SK-N-SH (cell line): ENCODE data around the gene SUN2. TPM values are rescaled to one million over a fixed set of nuclear protein-coding genes. Genes with fewer than 3 reads are reported as not detected.

Source experiments
- CTCF ChIA-PET: fragments of 300-600, 350-600 bp; formaldehyde crosslinking; extraction: SDS; loops from one replicate; lab custom pipeline; 2021; lab: Yijun Ruan, JAX
- POLR2A ChIA-PET: fragments of 350-600 bp; sonication (Branson Sonifier 250); formaldehyde crosslinking; extraction: SDS; loops from one replicate; lab custom pipeline; 2020; ENCODE audit warnings: antibody characterized with exemption, inconsistent platforms; lab: Yijun Ruan, JAX
- DNase-seq: peaks from one replicate; pipeline ENCODE4 v3.0.0; 2012
- H2AFZ ChIP-seq: fragments of 200-600 bp; sonication (generic); 2 replicates; pipeline ENCODE4 v1.8.1; 2016; ENCODE audit warnings: antibody characterized with exemption, mild to moderate bottlenecking, low read depth
- H3F3A ChIP-seq: fragments of 200-600 bp; sonication (generic); replicated peaks from 2 replicates; pipeline ENCODE3; 2016; ENCODE audit warnings: antibody characterized with exemption, mild to moderate bottlenecking; ENCODE audit not compliant: insufficient read depth
- H3K27ac ChIP-seq, 2 experiments: fragments of 200-500 bp in 1 of 2; fragments of 200-600 bp in 1 of 2; sonication (Bioruptor generic) in 1 of 2; sonication (generic), shearing (Covaris generic) in 1 of 2; 2 replicates each; pipeline versions ENCODE4 v1.5.1 to v1.6.1; 2014 to 2016; ENCODE audit warnings: low read depth in 2 of 2, inconsistent platforms in 1 of 2, low read length in 1 of 2, mild to moderate bottlenecking in 1 of 2, mixed read lengths in 1 of 2
- H3K27me3 ChIP-seq: fragments of 200-600 bp; sonication (generic), shearing (Covaris generic); 2 replicates; pipeline ENCODE4 v1.6.1; 2016; ENCODE audit warnings: mixed run types; ENCODE audit not compliant: insufficient read depth
- H3K36me3 ChIP-seq, 2 experiments: fragments of 200-500 bp in 1 of 2; fragments of 200-600 bp in 1 of 2; sonication (Bioruptor generic) in 1 of 2; sonication (generic) in 1 of 2; replicated peaks in 1 of 2; 2 replicates each; pipeline versions ENCODE3 to v1.5.1; 2014 to 2016; ENCODE audit warnings: low read length in 1 of 2, mild to moderate bottlenecking in 1 of 2; ENCODE audit not compliant: insufficient read depth in 2 of 2, control insufficient read depth in 1 of 2
- H3K4me1 ChIP-seq, 2 experiments: fragments of 200-500 bp in 1 of 2; fragments of 200-600 bp in 1 of 2; sonication (Bioruptor generic) in 1 of 2; sonication (generic), shearing (Covaris generic) in 1 of 2; 2 replicates each; pipeline versions ENCODE4 v1.5.1 to v1.6.1; 2014 to 2016; ENCODE audit warnings: low read depth in 1 of 2, low read length in 1 of 2, mixed run types in 1 of 2; ENCODE audit not compliant: insufficient read depth in 2 of 2, control insufficient read depth in 1 of 2
- H3K4me2 ChIP-seq: fragments of 200-600 bp; sonication (generic), shearing (Covaris generic); 2 replicates; pipeline ENCODE4 v1.6.1; 2017; ENCODE audit warnings: mixed run types
- H3K4me3 ChIP-seq, 2 experiments: fragments of 200-500 bp in 1 of 2; fragments of 200-600 bp in 1 of 2; sonication (Bioruptor generic) in 1 of 2; sonication (generic), shearing (Covaris generic) in 1 of 2; 2 replicates each; pipeline versions ENCODE4 v1.5.1 to v1.8.1; 2014 to 2016; ENCODE audit warnings: low read depth in 2 of 2, inconsistent platforms in 1 of 2, low read length in 1 of 2, mild to moderate bottlenecking in 1 of 2, mixed read lengths in 1 of 2, moderate library complexity in 1 of 2
- H3K79me2 ChIP-seq: fragments of 200-600 bp; sonication (generic); 2 replicates; pipeline ENCODE4 v1.8.1; 2017; ENCODE audit warnings: mild to moderate bottlenecking; ENCODE audit not compliant: insufficient read depth
- H3K9ac ChIP-seq: fragments of 200-600 bp; sonication (generic); 2 replicates; pipeline ENCODE4 v1.6.1; 2017; ENCODE audit warnings: mixed run types
- H3K9me2 ChIP-seq: fragments of 200-600 bp; sonication (generic); 2 replicates; pipeline ENCODE4 v1.6.1; 2017; ENCODE audit warnings: mixed run types
- H3K9me3 ChIP-seq: fragments of 200-600 bp; sonication (generic); 2 replicates; pipeline ENCODE4 v1.6.1; 2017; ENCODE audit warnings: mixed run types, mild to moderate bottlenecking, moderate library complexity
- H4K20me1 ChIP-seq: fragments of 200-600 bp; sonication (generic); 2 replicates; pipeline ENCODE4 v1.6.1; 2017; ENCODE audit warnings: mild to moderate bottlenecking, mixed run types; ENCODE audit not compliant: insufficient read depth
- EZH2phosphoT487 ChIP-seq: fragments of 200-600 bp; sonication (generic); IDR thresholded peaks from 2 replicates; pipeline ENCODE4 v1.6.1; 2017; ENCODE audit warnings: low read depth, mixed run types, mild to moderate bottlenecking, antibody characterized with exemption, moderate library complexity, borderline replicate concordance
- FOSL2 ChIP-seq: IDR thresholded peaks from 2 replicates; pipeline ENCODE4 v1.4.0; 2012; ENCODE audit warnings: low read depth, mild to moderate bottlenecking, moderate library complexity, borderline replicate concordance
- GABPA ChIP-seq: IDR thresholded peaks from 2 replicates; pipeline ENCODE4 v1.4.0; 2012; ENCODE audit warnings: low read depth, mild to moderate bottlenecking
- GATA2 ChIP-seq: sonication (generic); formaldehyde crosslinking; IDR thresholded peaks from 2 replicates; pipeline ENCODE4 v1.5.0; 2020; ENCODE audit warnings: mild to moderate bottlenecking, missing genetic modification reagents
- IRF3 ChIP-seq: fragments of 150-350 bp; IDR thresholded peaks from 2 replicates; pipeline ENCODE4 v1.6.1; 2016; ENCODE audit warnings: mild to moderate bottlenecking, low read depth, low read length
- JUND ChIP-seq: IDR thresholded peaks from 2 replicates; pipeline ENCODE4 v1.4.0; 2012
- MEF2A ChIP-seq: IDR thresholded peaks from 2 replicates; pipeline ENCODE4 v1.4.0; 2012; ENCODE audit warnings: low read depth, borderline replicate concordance
- MXI1 ChIP-seq: IDR thresholded peaks from 2 replicates; pipeline ENCODE4 v1.6.1; 2012; ENCODE audit warnings: mild to moderate bottlenecking, low read depth, low read length, improper control_type of control experiment
- RAD21 ChIP-seq: IDR thresholded peaks from 2 replicates; pipeline ENCODE4 v1.6.1; 2012; ENCODE audit warnings: mild to moderate bottlenecking, low read length
- YY1 ChIP-seq: IDR thresholded peaks from 2 replicates; pipeline ENCODE4 v1.4.0; 2012; ENCODE audit warnings: low read depth, mild to moderate bottlenecking
- WGBS: methylation state at CpG from one replicate; pipeline ENCODE4 v1.1.6; 2017; ENCODE audit warnings: low lambda C conversion rate; 5-methylcytosine and 5-hydroxymethylcytosine counted together
- polyA plus RNA-seq, 3 experiments: library from polyadenylated mRNA; depleted of rRNA; stranded (reverse); fragments of >200 nt; gene quantifications; 2 replicates each; pipeline ENCODE4 v1.2.3, GENCODE V29; 2012
- TF ChIP-seq, protein P1 (sequence below): IDR thresholded peaks from 2 replicates; pipeline ENCODE4 v1.4.0; 2012; ENCODE audit warnings: low read depth
- TF ChIP-seq, protein P2 (sequence below): IDR thresholded peaks from 2 replicates; pipeline ENCODE4 v1.6.1; 2012; ENCODE audit warnings: mild to moderate bottlenecking, low read depth, low read length, moderate library complexity

SUN2 gene
- polyA plus RNA-seq, 1 of the 3 experiments (the other 2 are of a cell fraction) = 10.2 TPM

DNA sequence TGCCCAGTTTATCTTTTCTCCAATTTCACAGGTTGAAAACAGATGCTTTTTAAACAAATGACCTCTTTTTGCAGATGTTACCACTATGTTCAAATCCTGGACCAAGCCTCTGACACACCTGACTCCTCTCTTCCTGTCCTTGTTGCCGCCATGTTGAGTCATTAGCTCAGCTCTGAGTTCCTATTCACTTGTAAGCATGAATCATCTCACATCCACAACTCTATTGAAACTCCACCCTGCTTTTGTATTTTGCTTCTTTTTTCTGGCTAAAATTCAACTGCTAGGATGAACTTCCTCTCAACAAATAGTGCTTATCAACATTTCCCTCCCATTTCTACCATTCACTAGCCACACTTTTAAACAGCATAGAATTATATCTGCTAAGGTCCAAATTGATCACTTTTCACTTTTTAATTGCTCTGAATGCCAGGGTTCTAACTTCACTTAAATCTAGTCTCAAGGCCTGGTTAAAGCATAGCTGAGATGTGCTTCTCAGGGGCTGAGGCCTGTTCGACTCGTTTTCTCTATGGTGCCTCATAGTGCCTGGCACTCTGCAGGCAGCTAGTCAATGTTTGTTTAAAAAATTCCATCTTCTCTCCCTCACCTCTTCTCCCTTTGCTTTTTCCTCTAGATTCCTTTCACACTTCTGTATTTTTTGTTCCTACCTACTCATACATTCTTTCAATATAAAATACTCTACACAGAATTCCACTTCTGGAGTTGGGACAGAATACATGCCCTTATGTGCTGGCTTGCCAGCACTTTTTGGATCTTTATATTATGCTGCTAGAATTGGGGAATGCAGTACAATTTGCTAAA lies 59.0 kb downstream of the SUN2 start:
- H3K9me2 ChIP-seq = no peaks in the 10 kb centered on the region
- peak overlapping the region; percentile 85 for H3K4me2 ChIP-seq
- H3K9ac ChIP-seq = peak overlapping the region; percentile 34; the same call in 1 of the 2 replicates
- H3K79me2 ChIP-seq = peaks cover 85% of the 10 kb centered on the region
- H3K4me1 ChIP-seq = peaks cover 7 to 20% of the 10 kb centered on the region in 2 experiments; a peak in 2 of 4 replicates
- H3K9me3 ChIP-seq = no peaks in the 10 kb centered on the region
- H3K4me3 ChIP-seq = peak overlapping the region in 1 of 2 experiments; percentile 32; a peak in 2 of 4 replicates
- no peaks in the 10 kb centered on the region for H4K20me1 ChIP-seq
- H3K27me3 ChIP-seq = no peaks in the 10 kb centered on the region
- CTCF ChIA-PET = no interaction called here
- H3K36me3 ChIP-seq = no peaks in the 10 kb centered on the region
- peaks cover 29% of the 10 kb centered on the region for H3F3A ChIP-seq
- peak overlapping the region in 1 of 2 experiments; percentile 71; a peak in 2 of 4 replicates for H3K27ac ChIP-seq
- TF ChIP-seq FOSL2 (peak; percentile 46; the same call in 1 of the 2 replicates), EZH2phosphoT487 (no peak), JUND (peak; percentile 33; the same call in 1 of the 2 replicates), YY1 (peak; percentile 48; the same call in 1 of the 2 replicates)
- TF ChIP-seq, protein P1, sequence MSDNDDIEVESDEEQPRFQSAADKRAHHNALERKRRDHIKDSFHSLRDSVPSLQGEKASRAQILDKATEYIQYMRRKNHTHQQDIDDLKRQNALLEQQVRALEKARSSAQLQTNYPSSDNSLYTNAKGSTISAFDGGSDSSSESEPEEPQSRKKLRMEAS = no peak
- POLR2A ChIA-PET = no interaction called here
- DNase-seq = no peak
- H2AFZ ChIP-seq = no peak overlapping the region
- 48% methylated on average over 3 of the region's 3 CpGs for WGBS

DNA sequence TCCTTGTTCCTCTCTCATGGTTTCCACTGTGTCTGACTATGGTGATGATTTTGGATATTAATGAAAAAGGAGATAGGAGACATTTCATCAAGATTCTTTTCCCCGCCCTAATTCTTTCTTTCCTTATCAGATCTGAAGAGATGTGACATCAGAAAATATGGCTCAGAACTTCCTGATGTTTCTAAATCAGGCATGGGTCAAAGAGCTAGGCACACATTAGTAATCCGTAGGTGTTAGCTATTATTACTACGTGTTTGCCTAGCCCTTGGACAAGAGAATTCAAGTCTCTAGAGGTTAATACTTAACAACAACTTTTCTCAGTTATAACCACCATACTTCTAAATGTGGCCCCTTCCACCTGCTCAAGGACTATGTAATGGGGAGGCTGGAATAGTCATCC lies 60.9 kb downstream of the SUN2 start:
- TF ChIP-seq RAD21 = no peak
- no peak for TF ChIP-seq MEF2A
- no peak overlapping the region for H3K4me2 ChIP-seq
- H3K9ac ChIP-seq = no peak overlapping the region
- H3K36me3 ChIP-seq = no peaks in the 10 kb centered on the region
- H3K9me3 ChIP-seq = no peaks in the 10 kb centered on the region
- peaks cover 90% of the 10 kb centered on the region for H3K79me2 ChIP-seq
- peaks cover 29% of the 10 kb centered on the region for H3F3A ChIP-seq
- CTCF ChIA-PET = no interaction called here
- no peak for DNase-seq
- H3K27ac ChIP-seq = no peak overlapping the region
- no peaks in the 10 kb centered on the region for H4K20me1 ChIP-seq
- H2AFZ ChIP-seq = no peak overlapping the region
- POLR2A ChIA-PET = no interaction called here
- no peaks in the 10 kb centered on the region for H3K9me2 ChIP-seq
- H3K4me1 ChIP-seq = peaks cover 5 to 20% of the 10 kb centered on the region in 2 experiments; a peak in 2 of 4 replicates
- WGBS = 88% methylated on average over 3 of the region's 3 CpGs
- H3K4me3 ChIP-seq = no peak overlapping the region
- H3K27me3 ChIP-seq = no peaks in the 10 kb centered on the region

- Histone ChIP-seq H2AFZ (no peak overlapping the region), H3K27ac (no peak overlapping the region), H3F3A (peaks cover 29% of the 10 kb centered on the region), H3K27me3 (no peaks in the 10 kb centered on the region), H3K79me2 (peaks cover 83% of the 10 kb centered on the region), H3K4me2 (no peak overlapping the region), H3K9me3 (no peaks in the 10 kb centered on the region), H3K4me3 (no peak overlapping the region), H3K9me2 (no peaks in the 10 kb centered on the region), H3K4me1 (peaks cover 3 to 20% of the 10 kb centered on the region in 2 experiments; a peak in 2 of 4 replicates), H3K9ac (no peak overlapping the region), H3K36me3 (peaks cover 0 to 2% of the 10 kb centered on the region in 2 experiments), H4K20me1 (no peaks in the 10 kb centered on the region)
- DNase-seq = no peak
- WGBS = 100% methylated on average over 2 of the region's 2 CpGs
- ChIA-PET POLR2A (no interaction called here), CTCF (interaction anchor here (1.1 kb wide), 1 partner anchor 12 kb away, joined by 4 read pairs; the partner anchor contains the start of gene TOMM22)
- TF ChIP-seq, protein P2, sequence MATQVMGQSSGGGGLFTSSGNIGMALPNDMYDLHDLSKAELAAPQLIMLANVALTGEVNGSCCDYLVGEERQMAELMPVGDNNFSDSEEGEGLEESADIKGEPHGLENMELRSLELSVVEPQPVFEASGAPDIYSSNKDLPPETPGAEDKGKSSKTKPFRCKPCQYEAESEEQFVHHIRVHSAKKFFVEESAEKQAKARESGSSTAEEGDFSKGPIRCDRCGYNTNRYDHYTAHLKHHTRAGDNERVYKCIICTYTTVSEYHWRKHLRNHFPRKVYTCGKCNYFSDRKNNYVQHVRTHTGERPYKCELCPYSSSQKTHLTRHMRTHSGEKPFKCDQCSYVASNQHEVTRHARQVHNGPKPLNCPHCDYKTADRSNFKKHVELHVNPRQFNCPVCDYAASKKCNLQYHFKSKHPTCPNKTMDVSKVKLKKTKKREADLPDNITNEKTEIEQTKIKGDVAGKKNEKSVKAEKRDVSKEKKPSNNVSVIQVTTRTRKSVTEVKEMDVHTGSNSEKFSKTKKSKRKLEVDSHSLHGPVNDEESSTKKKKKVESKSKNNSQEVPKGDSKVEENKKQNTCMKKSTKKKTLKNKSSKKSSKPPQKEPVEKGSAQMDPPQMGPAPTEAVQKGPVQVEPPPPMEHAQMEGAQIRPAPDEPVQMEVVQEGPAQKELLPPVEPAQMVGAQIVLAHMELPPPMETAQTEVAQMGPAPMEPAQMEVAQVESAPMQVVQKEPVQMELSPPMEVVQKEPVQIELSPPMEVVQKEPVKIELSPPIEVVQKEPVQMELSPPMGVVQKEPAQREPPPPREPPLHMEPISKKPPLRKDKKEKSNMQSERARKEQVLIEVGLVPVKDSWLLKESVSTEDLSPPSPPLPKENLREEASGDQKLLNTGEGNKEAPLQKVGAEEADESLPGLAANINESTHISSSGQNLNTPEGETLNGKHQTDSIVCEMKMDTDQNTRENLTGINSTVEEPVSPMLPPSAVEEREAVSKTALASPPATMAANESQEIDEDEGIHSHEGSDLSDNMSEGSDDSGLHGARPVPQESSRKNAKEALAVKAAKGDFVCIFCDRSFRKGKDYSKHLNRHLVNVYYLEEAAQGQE = no peak
- TF ChIP-seq GABPA (no peak), GATA2 (CRISPR knock-in tag) (no peak), FOSL2 (no peak), RAD21 (no peak), JUND (no peak), IRF3 (no peak), EZH2phosphoT487 (no peak), MXI1 (no peak)
Measured at GRCh38 chr22:38694049-38694448, 61.7 kb downstream of the SUN2 start.
